HG03025 (cell line): ENCODE results near the gene DOK6.
"Not testable (repeated sequence)": the region's sequence is repeated elsewhere in the genome, so short reads cannot be mapped to it uniquely, and the experiment has no call there.

Source experiments
- ATAC-seq: cut with Tn5 transposase; IDR thresholded peaks from one replicate; pipeline ENCODE4 v1.9.1; 2021; ENCODE audit warnings: mild to moderate bottlenecking, moderate library complexity; ENCODE audit not compliant: unreplicated experiment, low FRiP score

Gene DOK6

DNA sequence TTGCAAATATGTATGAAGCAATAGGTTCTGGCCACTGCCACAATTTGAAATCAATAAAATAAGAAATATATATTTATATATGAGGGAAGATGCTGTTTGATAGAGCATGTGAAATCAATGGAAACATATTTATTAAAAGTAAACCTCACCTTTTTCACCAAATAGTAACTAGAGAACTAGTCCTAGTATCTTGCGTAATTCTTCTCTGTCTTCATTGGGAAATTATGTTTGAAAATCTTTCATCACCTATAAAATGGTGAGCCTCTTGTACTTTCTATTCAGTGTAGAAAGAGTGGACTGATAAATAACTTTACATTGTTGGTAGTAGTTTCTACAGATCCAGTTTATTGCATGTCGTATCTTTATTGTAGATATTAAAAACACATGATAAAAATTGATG lies 444.0 kb downstream of the DOK6 start:
- no peak for ATAC-seq

DNA sequence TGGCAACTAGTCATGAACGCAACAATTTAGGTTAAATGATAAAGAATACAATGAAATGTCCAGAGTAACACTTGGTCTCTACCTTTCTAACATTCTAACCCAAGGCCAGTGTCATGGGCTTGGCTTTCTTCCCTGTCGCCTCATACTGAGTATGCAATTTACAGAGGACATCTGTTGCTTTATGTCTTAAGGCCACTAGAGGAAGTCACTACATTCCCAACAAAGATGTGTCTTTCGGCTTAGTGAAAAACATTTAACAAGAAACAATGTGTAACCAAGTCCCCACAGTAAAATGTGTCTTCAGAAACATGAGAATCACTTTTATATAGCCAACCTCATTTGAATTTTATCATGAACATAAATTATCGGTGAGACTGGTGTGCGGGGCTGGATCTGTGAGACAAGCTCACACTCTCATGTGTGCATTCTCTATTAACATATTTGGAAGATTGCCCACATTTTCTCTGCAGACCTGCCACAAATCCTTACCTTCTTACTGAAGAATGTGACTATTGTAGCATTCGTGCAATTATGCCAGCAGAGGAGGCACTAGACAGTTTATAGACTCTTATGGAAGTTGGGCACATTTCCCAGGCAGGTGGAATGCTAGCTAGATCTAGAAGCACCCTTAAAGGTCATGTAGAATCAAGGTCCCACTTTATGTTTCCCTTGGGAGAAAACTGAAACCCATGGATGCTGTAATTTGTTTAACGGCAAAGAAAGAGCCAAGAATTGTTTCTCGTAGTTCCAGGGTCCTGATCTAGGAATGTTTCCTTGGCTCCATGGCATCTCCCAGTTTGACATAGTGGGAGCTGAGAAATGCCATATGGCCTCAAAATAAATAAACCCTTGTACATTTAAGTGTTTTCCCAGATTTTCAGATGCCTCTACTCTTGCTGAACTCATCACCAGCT lies 445.2 kb downstream of the DOK6 start:
- no peak for ATAC-seq

DNA sequence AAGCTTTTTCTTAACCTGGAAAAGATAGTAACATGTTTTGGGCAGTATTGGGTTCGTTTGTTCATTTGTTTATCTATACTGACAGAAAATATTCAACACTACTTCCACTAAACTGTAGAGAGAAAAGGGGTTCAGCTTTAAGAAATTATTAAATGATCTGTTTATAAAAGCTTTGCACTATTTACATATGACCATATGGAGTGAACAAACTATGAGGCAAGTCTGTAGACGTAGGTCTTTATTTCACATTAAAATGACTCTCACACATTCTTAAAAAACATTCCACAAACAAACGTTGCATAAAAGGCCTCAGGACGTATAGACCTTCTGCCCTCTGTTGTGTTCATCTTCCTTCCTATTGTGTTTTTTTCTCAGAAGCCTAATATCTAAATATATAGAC lies 452.4 kb downstream of the DOK6 start:
- ATAC-seq: no peak

DNA sequence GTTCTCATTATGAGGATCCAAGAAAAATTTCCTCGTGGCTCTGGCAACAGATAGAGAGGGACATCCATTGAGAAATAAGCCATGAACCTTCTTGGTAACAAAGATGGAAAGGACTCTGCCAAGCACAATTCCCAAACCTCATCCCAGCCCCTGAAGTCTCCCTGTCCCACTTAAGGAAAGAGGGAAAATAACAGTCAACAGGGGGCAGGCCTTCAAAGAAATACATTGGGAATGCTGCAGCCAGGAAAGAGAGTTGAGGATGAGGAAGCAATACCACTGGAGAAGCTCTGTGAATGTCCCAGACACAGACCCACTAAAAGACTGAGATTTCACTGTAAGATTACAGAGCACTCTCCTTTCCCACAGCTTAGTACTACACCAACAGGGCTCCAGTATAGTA lies 453.8 kb downstream of the DOK6 start:
- ATAC-seq: no peak

DNA sequence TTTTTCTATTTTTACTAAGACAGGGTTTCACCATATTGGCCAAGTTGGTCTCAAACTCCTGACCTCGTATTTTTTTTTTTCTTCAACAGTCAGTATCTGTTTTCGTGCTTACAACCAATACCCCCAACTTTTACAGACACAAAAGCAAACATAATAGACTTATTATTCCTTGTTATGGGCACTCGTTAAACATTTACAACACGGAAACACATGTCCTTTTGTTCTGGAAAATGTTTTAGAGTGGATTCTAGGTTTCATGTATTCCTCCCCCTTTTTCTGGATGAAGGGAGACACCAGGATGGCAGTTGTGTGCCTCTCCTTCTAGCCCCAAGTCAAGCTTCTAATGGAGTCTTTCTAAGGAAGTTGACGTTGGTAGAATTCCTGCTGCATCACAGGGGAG lies 458.2 kb downstream of the DOK6 start:
- ATAC-seq: no peak

DNA sequence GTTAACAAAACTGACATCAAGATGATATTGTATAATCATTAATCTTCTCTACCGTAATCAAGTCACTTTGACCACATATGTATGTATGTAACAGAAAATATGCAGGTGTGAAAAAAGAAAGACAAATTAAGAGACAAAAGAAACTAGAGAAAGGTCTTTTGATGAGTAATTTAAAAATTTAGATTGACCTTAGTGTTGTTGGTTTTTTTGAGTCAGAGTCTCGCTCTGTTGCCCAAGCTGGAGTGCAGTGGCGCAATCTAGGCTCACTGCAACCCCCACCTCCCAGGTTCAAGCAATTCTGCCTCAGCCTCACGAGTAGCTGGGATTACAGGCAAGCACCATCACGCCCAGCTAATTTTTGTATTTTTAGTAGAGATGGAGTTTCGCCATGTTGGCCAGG lies 464.1 kb downstream of the DOK6 start:
- not testable (repeated sequence) for ATAC-seq

DNA sequence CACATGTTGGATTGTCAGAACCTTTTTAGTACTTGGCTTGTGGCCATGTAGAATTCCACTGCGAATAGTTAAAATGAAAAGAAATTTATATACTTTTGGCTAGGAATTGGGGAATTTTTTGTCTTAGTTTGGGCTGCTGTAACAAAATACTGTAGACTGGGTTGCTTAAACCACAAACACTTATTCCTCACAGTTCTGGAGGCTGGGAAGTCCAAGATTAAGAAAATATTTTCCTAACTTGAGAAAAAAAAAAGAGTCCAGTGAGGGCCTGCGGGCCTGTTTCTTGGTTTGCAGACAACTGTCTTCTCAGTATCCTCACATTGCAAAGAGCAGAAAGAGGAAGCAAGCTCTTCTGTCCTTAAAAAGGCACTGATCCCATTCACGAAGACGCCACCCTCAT lies 465.1 kb downstream of the DOK6 start:
- ATAC-seq: no peak

DNA sequence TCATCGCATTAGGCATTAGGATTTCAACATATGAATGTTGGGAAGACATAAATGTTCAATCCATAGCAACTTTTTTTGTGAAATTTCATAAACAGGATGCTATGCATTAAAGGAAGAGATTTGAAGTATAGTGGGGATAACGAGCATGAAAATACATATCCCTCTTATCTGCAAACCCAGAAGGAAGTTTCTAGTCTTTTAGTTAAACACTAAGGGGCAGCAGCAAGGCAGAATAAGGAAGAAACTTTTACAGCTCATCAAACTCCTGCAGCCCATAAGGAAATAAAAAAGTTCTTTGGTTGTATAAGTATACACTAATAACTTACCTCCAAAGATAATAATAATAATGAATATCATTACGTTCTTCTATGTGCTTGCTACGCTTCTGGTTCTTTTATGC lies 465.5 kb downstream of the DOK6 start:
- no peak for ATAC-seq

DNA sequence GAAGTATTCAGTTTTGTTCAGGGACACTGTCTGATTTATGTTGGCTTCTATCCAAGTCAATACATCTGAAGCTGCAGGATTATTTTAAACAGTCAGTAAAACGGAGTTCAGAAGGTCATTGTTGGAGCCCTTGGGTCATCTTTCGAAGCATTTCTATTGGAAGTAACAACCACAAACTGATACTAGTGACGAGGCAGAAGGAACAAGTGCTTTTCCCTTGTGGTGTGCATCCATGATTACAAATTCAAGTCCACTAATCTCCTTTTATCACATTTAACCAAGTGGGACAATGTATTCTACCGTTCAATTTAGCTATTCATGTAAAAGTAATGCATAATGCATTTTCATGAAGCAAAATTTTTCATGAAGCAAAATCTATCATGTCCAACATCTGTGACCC lies 470.0 kb downstream of the DOK6 start:
- no peak for ATAC-seq

DNA sequence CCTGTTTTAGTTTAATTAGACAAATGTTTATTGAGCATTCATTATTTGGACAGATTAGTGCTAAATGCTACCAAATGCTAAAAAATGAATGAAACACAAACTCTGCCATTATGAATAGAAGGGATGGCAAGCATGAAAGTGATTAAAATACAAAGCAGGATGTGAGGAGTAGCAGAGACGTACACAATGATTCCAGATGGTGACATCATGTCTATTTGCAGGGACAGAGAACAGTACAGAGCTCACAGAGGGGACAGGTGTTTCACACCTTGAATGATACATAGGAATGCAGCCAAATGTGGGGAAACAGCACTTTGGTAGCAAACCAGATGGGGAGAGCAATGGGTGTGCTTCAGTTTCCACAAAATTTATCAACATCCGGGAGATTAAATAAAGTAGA lies 470.7 kb downstream of the DOK6 start:
- no peak for ATAC-seq

DNA sequence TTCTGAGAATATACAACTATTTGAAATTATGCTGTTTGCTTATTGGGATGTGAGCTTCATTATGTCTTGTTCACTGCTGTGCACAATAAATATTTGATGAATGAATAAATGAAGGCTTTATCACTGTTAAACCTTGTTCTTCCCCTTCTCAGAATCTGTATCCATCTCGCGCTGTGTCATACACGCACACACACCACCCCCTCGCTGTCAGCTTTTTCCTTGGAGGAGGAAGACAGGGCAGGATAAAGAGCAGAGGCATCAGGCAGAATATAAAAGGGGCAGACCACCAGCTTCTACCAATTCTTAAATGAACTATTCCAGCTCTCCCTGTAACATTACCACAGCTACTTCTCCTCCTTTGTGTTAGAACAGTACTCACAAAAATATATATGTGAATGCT lies 472.0 kb downstream of the DOK6 start:
- no peak for ATAC-seq

DNA sequence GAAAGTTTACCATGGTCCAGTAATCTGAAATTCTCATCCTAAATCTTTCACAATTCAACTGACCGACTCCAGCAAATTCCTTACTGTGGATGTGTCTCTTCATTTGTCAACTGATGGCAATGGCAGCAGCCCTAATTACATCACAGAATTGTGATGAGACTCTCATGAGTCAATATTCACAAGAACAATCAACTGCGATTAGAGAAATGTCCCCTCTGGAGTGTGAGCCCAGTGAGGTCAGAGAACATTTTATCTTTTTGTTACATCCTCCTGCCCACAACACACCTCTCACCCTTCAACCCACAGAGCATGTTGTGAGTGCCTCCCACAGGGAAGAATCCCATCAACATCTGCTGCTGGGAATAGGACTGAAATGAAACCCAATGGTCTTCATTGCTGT lies 473.4 kb downstream of the DOK6 start:
- ATAC-seq: no peak

DNA sequence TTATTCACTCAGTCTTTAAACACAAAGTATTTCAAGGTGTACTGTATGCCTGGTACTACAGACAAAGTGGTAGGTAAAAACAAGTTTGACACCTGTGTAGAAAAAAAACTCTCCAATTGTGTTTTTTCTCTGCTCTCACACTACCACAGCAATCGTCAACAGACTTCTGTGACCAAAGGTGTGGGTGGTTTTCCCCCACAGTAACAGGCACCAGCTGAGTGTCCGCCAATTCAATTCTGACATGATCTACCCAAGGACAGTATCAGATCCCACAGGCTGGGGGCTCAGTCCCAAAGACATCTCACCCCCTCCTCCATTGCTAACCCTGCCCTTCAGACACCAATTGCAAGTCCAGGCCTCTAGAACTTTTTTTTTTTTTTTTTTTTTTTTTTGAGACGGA lies 475.8 kb downstream of the DOK6 start:
- no peak for ATAC-seq

DNA sequence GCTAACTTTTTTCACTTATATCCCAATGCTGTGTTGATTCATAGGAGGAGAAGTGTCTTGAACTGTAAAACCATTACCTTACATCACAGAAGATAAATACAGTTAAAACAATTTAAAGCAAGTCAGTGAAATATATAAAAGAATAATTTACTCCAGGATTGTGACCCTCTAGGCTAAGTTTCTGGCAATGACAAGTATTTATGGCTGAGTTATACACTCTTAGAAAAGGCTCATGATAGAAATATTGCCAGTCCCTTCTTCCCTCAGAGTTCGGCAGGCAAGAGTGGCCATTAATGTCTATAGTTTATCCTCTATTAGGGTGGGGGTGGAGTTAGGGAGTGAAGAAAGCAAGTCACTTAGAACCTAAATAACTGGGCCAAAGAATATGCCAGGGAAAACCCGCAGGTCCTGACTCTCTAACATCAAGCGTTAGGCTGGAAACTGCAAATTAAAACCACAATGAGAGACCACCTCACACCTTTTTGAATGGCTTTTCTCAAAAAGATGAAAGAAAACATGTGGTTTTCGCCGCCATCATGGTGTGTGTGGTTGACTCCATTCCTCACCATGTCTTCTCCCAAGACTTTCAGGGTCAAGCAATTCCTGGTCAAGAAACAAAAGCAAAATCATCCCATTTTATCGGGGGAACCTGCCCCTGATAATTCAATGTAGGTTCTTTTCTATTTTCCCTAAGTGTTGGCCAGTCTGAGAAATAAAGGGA lies 477.7 kb downstream of the DOK6 start:
- ATAC-seq: no peak

DNA sequence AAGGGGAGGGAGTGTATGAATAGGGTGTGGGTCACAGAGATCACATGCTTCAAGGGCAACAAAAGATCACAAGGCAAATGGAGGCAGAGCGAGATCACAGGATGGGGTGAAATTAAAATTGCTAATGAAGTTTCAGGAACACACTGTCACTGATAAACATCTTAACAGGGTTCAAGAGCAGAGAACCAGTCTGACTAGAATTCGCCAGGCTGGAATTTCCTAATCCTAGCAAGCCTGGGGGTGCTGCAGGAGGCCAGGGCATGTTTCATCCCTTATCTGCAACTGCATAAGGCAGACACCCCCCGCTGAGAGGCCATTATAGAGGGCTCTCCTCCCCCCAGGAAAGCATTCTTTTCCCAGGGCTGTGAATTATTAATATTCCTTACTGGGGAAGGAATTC lies 478.4 kb downstream of the DOK6 start:
- ATAC-seq: not testable (repeated sequence)

DNA sequence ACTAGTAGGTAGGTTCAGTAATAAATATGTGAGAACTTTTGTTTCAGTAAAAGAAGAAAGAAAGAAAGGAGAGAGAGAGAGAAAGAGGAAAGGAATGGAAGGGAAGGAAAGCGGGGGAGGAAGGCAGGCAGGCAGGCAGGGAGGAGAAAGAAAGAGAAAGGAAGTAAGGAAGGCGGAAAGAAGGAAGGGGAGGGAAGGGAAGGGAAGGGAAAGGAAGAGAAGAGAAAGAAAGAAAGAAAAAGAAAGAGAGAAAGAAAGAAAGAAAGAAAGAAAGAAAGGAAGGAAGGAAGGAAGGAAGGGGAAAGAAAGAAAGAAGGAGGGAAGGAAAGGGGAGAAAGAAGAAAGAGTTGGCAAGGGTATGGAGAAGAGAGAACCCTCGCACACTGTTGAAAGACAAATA lies 479.4 kb downstream of the DOK6 start:
- no peak for ATAC-seq

DNA sequence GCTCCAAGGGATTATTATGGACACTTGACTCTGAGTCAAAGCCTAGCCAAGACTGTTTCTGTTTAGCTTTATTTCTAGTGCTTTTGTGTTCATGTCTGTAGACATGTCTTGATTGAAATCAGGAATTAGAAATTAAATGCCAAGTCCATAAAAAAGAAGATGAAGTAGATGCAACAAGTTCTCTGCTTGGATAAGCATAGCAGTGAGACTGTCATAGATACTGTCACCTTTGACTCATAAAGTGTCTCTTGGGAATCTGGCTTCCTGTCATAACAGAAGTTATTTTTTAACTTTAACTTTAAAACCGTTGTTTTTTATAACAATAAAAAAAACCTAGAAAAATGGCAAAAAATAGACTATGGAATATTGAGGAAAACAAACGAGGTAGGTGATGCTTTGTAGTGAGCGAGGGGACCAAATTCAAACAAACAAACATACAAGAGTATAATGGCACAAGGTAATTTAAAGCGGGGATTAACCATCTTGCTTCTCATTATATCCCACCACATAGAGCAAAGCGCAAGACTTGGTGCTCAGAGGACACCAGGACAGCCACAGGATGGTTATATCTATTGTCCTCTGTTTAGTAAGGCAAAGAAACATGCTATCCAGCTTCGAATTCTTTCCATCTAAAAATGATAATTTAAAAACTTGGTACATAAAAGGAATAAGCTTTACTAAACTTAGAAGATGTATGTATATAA lies 482.4 kb downstream of the DOK6 start:
- no peak for ATAC-seq

DNA sequence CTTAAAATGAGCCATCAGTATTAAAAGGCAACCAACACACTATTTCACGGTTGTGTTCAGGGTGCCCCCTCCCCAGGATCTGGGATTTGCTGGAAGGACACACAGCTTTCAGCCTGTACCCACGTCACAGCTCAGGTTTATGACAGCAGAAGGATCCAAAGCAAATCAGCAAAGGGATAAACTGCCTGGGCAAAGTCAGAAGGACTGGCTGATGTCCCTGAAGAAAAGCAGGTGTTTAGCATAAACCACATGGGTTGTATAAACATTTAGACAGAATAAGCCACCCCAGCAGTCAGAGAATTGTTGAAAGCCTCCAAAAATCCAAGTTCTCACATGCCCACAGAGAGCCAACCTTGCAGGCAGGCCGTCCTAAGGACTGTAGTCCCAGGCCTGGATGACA lies 483.1 kb downstream of the DOK6 start:
- no peak for ATAC-seq

DNA sequence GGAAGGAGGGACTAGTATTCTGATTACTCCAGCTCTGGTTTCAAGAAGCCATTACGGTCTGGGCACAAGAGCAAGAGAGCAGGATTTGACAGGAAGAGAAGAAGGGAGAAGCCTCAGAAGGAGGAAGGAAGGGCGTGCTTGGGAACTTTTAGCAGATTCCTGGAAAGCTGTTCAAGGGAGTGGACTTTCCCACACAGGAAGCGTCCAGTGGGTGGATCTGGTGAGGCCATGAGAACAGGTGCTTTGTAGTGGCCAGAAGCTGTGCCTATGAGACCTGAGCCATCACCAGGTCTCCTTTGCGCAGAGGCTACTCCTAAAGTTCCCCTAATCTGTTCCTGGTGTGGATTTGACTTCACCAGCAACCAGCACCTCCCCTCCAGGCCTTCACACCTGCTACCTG lies 484.7 kb downstream of the DOK6 start:
- ATAC-seq: no peak

DNA sequence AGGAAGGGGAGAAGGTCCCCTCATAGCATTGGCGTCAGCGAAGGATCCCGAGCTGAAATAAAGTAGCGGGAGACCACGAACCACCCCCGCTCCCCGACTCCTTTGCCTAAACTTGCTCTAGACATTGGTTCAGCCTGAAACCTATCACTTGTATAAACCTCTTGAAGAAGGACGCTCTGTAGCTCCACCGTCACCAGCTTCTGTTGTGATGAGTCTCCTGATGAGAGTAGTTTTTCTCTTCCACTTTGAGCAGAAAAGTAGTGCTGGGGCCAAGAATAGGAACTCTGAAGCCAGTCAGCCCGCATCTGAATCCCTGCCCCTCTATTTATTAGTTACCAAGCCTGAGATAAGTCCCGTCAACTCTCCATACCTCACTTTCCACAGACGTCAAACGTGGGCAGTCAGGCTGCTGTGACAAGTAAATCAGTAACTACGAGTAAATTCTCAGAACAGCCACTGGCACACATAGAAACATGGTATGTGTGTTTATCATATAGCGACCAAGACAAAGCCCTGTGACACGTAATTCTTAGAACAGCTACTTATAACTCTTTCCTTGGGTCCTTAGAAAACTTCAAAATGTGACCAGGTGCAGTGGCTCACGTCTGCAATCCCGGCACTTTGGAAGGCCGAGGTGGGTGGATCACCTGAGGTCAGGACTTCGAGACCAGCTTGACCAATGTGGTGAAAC lies 485.3 kb downstream of the DOK6 start:
- peak; percentile 69 for ATAC-seq

DNA sequence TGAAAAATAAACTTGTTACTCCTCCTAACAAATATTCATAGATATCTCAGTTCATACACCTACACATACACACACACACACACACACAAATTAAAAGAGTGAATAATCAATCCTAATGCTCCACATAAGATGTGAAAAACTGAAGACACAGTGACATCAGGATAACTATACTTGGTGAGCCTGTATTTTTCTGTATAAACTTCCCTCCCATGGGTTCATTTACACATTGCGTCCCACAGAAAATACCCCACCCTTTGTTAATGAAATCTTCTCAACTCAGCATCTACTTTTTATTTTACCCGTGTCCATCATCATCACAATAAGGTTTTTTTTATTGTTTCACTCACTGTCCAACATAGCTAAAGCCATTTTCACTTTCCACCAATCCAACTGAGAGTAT lies 486.6 kb downstream of the DOK6 start:
- no peak for ATAC-seq
